Measurements from ENCODE around the gene MTHFSD.

DNA sequence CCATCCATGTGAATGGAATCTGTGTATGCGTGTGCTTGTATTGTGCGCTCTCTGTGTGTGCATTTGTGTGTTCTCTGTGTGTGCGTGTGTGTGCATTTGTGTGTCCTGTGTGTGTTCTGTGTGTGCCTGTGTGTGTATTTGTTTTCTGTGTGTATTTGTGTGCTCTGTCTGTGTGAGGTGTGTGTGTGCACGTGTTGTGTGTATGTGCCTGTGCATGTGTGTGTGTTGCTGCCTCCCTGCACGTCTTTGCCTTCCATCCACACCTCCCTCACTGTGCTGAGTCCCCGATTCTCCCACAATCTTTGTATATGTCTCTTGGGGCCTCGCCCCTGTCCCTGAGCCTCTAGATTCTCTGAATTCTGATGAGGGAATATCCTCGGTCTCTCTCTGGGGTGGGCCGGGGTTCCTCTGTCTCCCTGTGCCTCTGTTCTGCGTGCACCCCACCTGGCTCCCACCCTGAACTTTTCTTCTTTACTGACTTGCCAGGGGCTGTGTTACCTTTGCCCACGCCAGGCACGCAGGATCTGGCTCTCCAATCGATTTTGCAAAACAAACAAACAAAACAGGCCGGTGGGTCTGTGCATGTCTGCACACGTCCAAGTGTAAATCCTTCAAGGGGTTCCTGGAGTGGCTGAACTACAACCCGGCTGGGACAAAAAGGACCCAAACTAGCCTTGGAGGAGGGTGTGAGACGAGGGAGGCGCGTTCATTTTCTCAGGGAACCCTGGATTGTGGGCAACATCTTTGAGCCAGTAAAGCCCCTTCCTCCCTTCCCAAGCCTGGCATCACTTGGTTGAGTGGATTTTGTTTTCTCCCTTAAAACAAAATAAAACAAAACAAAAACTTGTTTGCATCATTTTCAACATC, 52.8 kb downstream of the MTHFSD start:
- TF ChIP-seq RAD21 (IDR thresholded peaks at IDR 0.05; ENCODE audit: low read depth) (no peak), MAX (IDR thresholded peaks at IDR 0.05) (no peak), EP300 (IDR thresholded peaks at IDR 0.05; ENCODE audit: borderline replicate concordance) (no peak), TAF1 (IDR thresholded peaks at IDR 0.05; ENCODE audit: low read depth) (no peak), YY1 (IDR thresholded peaks at IDR 0.05; ENCODE audit: low read depth) (no peak), USF1 (IDR thresholded peaks at IDR 0.05) (no peak), NFIC (IDR thresholded peaks at IDR 0.05) (no peak)
- TF ChIP-seq, protein P1, sequence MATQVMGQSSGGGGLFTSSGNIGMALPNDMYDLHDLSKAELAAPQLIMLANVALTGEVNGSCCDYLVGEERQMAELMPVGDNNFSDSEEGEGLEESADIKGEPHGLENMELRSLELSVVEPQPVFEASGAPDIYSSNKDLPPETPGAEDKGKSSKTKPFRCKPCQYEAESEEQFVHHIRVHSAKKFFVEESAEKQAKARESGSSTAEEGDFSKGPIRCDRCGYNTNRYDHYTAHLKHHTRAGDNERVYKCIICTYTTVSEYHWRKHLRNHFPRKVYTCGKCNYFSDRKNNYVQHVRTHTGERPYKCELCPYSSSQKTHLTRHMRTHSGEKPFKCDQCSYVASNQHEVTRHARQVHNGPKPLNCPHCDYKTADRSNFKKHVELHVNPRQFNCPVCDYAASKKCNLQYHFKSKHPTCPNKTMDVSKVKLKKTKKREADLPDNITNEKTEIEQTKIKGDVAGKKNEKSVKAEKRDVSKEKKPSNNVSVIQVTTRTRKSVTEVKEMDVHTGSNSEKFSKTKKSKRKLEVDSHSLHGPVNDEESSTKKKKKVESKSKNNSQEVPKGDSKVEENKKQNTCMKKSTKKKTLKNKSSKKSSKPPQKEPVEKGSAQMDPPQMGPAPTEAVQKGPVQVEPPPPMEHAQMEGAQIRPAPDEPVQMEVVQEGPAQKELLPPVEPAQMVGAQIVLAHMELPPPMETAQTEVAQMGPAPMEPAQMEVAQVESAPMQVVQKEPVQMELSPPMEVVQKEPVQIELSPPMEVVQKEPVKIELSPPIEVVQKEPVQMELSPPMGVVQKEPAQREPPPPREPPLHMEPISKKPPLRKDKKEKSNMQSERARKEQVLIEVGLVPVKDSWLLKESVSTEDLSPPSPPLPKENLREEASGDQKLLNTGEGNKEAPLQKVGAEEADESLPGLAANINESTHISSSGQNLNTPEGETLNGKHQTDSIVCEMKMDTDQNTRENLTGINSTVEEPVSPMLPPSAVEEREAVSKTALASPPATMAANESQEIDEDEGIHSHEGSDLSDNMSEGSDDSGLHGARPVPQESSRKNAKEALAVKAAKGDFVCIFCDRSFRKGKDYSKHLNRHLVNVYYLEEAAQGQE (IDR thresholded peaks at IDR 0.05; ENCODE audit: low read depth) = no peak

All from Ishikawa (cell line).